Liver (tissue), 9 donors: ENCODE results near the gene TUBB4B. TPM values are rescaled to one million over a fixed set of nuclear protein-coding genes. Genes with fewer than 3 reads are reported as not detected.
A peak's percentile ranks its signal among the peaks of the same experiment; 100 is the strongest.

Experiments used
- DNase-seq: peaks from one replicate; pipeline ENCODE4 v3.0.0-alpha.2; 2017; ENCODE audit warnings: low spot score
- H3K27ac ChIP-seq, 2 donors: one replicate each; pipeline ENCODE4 v1.7.0; 2013; ENCODE audit warnings: inconsistent platforms in 2 of 2, low read length in 2 of 2, control low read depth in 1 of 2, low read depth in 1 of 2, mild to moderate bottlenecking in 1 of 2
- H3K27me3 ChIP-seq, 4 donors: one replicate each; pipeline versions ENCODE4 v1.6.1 to v1.7.0; 2013; ENCODE audit warnings: low read length in 3 of 4, inconsistent platforms in 1 of 4, mild to moderate bottlenecking in 1 of 4, moderate library complexity in 1 of 4; ENCODE audit not compliant: control insufficient read depth in 4 of 4, insufficient read depth in 4 of 4
- H3K36me3 ChIP-seq, 4 donors: one replicate each; pipeline versions ENCODE4 v1.6.1 to v1.7.0; 2013; ENCODE audit warnings: low read length in 3 of 4, mild to moderate bottlenecking in 3 of 4, low read depth in 1 of 4, moderate library complexity in 1 of 4; ENCODE audit not compliant: control insufficient read depth in 4 of 4, insufficient read depth in 3 of 4
- H3K4me1 ChIP-seq, 4 donors: one replicate each; pipeline versions ENCODE4 v1.6.1 to v1.7.0; 2013; ENCODE audit warnings: low read length in 3 of 4, mild to moderate bottlenecking in 3 of 4, moderate library complexity in 1 of 4; ENCODE audit not compliant: control insufficient read depth in 4 of 4, insufficient read depth in 4 of 4
- H3K4me3 ChIP-seq, 3 donors: one replicate each; pipeline versions ENCODE4 v1.6.1 to v1.7.0; 2013; ENCODE audit warnings: low read length in 3 of 3, control low read depth in 1 of 3, low read depth in 1 of 3, mild to moderate bottlenecking in 1 of 3
- H3K9ac ChIP-seq, 2 donors: one replicate each; pipeline ENCODE4 v1.7.0; 2013; ENCODE audit warnings: low read length in 2 of 2, mild to moderate bottlenecking in 2 of 2, moderate library complexity in 2 of 2, control low read depth in 1 of 2, low read depth in 1 of 2
- H3K9me3 ChIP-seq, 4 donors: one replicate each; pipeline versions ENCODE4 v1.6.1 to v1.7.0; 2013; ENCODE audit warnings: low read length in 3 of 4; ENCODE audit not compliant: control insufficient read depth in 4 of 4
- EGR1 ChIP-seq, 2 donors: IDR thresholded peaks; 2 replicates each; pipeline ENCODE4 v1.6.1; 2016 to 2018; ENCODE audit warnings: antibody characterized with exemption in 2 of 2, low read depth in 2 of 2
- FOXA2 ChIP-seq: IDR thresholded peaks from 2 replicates; pipeline ENCODE4 v1.6.1; 2016; ENCODE audit warnings: antibody characterized with exemption
- HNF4G ChIP-seq: IDR thresholded peaks from 2 replicates; pipeline ENCODE4 v1.6.1; 2016; ENCODE audit warnings: antibody characterized with exemption
- JUND ChIP-seq, 2 donors: IDR thresholded peaks; 2 replicates each; pipeline ENCODE4 v1.6.1; 2016; ENCODE audit warnings: antibody characterized with exemption in 2 of 2
- NR2F2 ChIP-seq: IDR thresholded peaks from 2 replicates; pipeline ENCODE4 v1.6.1; 2016; ENCODE audit warnings: antibody characterized with exemption
- RAD21 ChIP-seq, 2 donors: IDR thresholded peaks; 2 replicates each; pipeline ENCODE4 v1.6.1; 2016; ENCODE audit warnings: antibody characterized with exemption in 2 of 2, mild to moderate bottlenecking in 2 of 2
- RXRA ChIP-seq, 2 donors: IDR thresholded peaks; 2 replicates each; pipeline ENCODE4 v1.6.1; 2017 to 2018; ENCODE audit warnings: antibody characterized with exemption in 2 of 2, mild to moderate bottlenecking in 1 of 2
- SP1 ChIP-seq: IDR thresholded peaks from 2 replicates; pipeline ENCODE4 v1.6.1; 2018; ENCODE audit warnings: antibody characterized with exemption, mild to moderate bottlenecking
- TAF1 ChIP-seq: conservative IDR thresholded peaks from 2 replicates; pipeline ENCODE4 v1.6.1; 2016; ENCODE audit warnings: antibody characterized with exemption, mild to moderate bottlenecking
- WGBS: extraction: QIAGEN DNeasy Blood & Tissue Kit; methylation state at CpG from one replicate; pipeline ENCODE4 v1.1.7; 2013; 5-methylcytosine and 5-hydroxymethylcytosine counted together
- polyA plus RNA-seq, 2 donors: library from polyadenylated mRNA; stranded (reverse) in 1 of 2; unstranded in 1 of 2; fragments of 200-250 nt in 1 of 2; fragments of >200 nt in 1 of 2; fragmentation: Nextera tagmentation in 1 of 2; extraction: Ambion mirVana in 1 of 2; gene quantifications; one replicate each; pipeline versions ENCODE4 v1.2.1 to v1.2.3, GENCODE V29; 2013 to 2015
- total RNA-seq, 2 donors: library from RNA; depleted of rRNA; stranded (reverse); fragments of >200 nt; gene quantifications; one replicate each; pipeline ENCODE4 v1.2.3, GENCODE V29; 2014
- TF ChIP-seq, protein P1 (sequence below): IDR thresholded peaks from 2 replicates; pipeline ENCODE4 v1.6.1; 2016; ENCODE audit warnings: antibody characterized with exemption, mild to moderate bottlenecking
- TF ChIP-seq, protein P2 (sequence below): IDR thresholded peaks from 2 replicates; pipeline ENCODE4 v1.6.1; 2016; ENCODE audit warnings: antibody characterized with exemption
- TF ChIP-seq, protein P3 (sequence below): IDR thresholded peaks from 2 replicates; pipeline ENCODE4 v1.6.1; 2016; ENCODE audit warnings: antibody characterized with exemption
- TF ChIP-seq, protein P4 (sequence below): IDR thresholded peaks from 2 replicates; pipeline ENCODE4 v1.6.1; 2016; ENCODE audit warnings: antibody characterized with exemption
- TF ChIP-seq, protein P5 (sequence below): fragments of 150-350 bp; IDR thresholded peaks from 2 replicates; pipeline ENCODE4 v1.5.1; 2017; ENCODE audit warnings: improper control_type of control experiment, low read depth, low read length; ENCODE audit not compliant: missing input control
- donor health status: healthy.
- donor health status: healthy.
- donor health status: healthy.
- donor health status: healthy.
- donor health status: healthy.

The TUBB4B gene
- total and polyA plus RNA-seq, 4 donors, result 173 to 199 (median 185) TPM

DNA sequence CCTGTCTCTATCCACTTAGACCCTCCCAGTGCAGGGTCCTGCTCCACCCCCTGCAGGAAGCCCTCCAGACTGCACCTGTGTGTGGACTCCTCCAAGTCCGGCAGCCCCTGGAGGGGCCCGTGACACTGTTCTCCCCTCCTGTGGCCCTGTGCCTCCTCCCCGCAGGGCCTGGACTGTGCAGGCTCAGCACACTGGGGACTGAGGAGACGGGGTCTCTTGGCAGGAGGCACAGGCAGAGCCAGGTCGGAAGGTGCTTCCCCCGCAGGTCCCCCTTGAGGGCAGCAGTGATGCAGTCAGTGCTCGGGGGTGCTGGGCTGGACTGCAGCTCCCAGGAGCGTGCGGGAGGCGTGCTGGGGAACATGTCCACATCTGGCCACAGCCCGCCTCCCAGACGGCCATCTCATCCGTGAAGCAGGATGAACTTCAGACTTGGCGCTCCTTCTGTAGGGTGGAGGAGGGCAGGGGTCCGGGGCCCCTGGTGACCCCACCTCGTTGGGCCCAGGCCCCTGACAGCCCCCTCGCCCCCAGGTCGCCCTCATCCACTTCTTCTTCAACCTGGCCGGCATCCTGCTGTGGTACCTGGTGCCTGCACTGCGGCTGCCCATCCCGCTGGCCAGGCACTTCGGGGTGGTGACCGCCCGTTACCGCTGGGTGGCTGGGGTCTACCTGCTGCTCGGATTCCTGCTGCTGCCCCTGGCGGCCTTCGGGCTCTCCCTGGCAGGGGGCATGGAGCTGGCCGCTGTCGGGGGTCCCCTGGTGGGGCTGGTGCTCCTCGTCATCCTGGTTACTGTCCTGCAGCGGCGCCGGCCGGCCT, 5.5 kb upstream of the TUBB4B start:
- H3K36me3 ChIP-seq, result no peaks in the 10 kb centered on the region
- no peaks in the 10 kb centered on the region for H3K9me3 ChIP-seq
- peaks cover 5 to 26% (median 8%) of the 10 kb centered on the region in 4 donors for H3K4me1 ChIP-seq
- no peak overlapping the region for H3K9ac ChIP-seq
- no peaks in the 10 kb centered on the region for H3K27me3 ChIP-seq
- no peak overlapping the region for H3K4me3 ChIP-seq
- TF ChIP-seq EGR1 (IDR thresholded peaks at IDR 0.05; ENCODE audit: low read depth in 2 of 2), result no peak
- TF ChIP-seq TAF1, result no peak
- 63% methylated on average over 35 of the region's 35 CpGs for WGBS
- DNase-seq, result no peak
- H3K27ac ChIP-seq, result no peak overlapping the region

DNA sequence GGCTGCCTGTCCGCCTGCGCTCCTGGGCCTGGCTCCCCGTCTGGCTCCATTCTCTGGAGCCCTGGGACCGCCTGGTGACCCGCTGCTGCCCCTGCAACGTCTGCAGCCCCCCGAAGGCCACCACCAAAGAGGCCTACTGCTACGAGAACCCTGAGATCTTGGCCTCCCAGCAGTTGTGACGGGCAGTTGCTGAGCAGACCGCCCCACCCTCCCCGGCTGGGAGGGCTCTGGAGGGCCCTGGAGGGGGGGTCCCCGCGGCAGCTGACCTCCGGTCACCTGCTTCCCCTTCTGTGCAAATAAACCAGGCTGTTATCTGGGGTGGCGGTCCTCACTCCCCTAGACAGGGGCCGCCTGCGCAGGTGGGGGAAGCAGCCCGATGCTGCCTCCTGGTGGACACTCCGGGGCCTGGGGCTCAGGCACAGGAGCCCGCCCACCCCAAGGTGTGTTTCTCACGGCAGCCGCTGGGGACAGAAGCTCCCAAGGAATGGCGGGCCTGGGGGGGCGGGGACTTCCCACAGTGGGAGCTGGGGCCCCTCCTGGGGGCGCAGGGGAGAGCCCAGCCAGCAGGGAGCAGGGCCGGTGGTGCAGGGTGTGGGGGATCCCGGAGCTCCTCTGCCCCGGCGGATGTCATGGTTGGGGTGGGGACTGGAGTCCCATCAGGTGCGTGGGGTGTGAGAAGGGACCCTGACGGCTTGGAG, 4.7 kb upstream of the TUBB4B start:
- WGBS, result 13% methylated on average over 31 of the region's 31 CpGs
- H3K4me1 ChIP-seq, result peaks cover 5 to 26% (median 8%) of the 10 kb centered on the region in 4 donors

DNA sequence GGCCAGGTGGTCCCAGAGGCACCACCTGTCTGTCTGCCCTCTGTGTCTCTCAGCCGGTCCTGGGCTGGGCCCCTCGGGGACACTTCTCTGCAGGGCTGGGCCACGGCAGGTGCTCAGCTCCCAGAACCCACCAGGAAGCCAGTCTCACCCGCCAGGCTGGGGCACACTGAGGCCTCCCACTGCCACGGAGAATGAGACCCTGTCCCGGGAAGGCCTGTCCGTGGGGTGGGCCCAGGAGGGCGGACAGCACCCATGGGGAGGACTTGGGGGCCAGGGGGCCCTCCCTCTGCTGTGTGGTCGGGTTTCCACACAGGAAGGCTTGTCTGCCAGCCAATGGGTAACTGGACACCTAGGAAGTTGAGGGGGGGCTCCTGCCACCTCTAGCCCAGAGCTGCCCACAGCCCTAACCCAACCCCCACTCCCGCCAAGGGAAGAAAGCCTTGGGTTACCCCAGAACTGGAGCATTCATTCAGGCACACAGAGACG, 4.1 kb upstream of the TUBB4B start:
- WGBS, result 51% methylated on average over 11 of the region's 11 CpGs
- Histone ChIP-seq H3K4me1 (peaks cover 5 to 28% (median 10%) of the 10 kb centered on the region in 4 donors), H3K9ac (no peak overlapping the region)
- TF ChIP-seq EGR1 (IDR thresholded peaks at IDR 0.05; ENCODE audit: low read depth in 2 of 2) (no peak), TAF1 (no peak), JUND (IDR thresholded peaks at IDR 0.05) (no peak), HNF4G (no peak), NR2F2 (no peak), SP1 (no peak), RXRA (IDR thresholded peaks at IDR 0.05) (no peak), FOXA2 (no peak), RAD21 (IDR thresholded peaks at IDR 0.05) (no peak)
- TF ChIP-seq, protein P1, sequence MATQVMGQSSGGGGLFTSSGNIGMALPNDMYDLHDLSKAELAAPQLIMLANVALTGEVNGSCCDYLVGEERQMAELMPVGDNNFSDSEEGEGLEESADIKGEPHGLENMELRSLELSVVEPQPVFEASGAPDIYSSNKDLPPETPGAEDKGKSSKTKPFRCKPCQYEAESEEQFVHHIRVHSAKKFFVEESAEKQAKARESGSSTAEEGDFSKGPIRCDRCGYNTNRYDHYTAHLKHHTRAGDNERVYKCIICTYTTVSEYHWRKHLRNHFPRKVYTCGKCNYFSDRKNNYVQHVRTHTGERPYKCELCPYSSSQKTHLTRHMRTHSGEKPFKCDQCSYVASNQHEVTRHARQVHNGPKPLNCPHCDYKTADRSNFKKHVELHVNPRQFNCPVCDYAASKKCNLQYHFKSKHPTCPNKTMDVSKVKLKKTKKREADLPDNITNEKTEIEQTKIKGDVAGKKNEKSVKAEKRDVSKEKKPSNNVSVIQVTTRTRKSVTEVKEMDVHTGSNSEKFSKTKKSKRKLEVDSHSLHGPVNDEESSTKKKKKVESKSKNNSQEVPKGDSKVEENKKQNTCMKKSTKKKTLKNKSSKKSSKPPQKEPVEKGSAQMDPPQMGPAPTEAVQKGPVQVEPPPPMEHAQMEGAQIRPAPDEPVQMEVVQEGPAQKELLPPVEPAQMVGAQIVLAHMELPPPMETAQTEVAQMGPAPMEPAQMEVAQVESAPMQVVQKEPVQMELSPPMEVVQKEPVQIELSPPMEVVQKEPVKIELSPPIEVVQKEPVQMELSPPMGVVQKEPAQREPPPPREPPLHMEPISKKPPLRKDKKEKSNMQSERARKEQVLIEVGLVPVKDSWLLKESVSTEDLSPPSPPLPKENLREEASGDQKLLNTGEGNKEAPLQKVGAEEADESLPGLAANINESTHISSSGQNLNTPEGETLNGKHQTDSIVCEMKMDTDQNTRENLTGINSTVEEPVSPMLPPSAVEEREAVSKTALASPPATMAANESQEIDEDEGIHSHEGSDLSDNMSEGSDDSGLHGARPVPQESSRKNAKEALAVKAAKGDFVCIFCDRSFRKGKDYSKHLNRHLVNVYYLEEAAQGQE, result no peak
- TF ChIP-seq, protein P2, sequence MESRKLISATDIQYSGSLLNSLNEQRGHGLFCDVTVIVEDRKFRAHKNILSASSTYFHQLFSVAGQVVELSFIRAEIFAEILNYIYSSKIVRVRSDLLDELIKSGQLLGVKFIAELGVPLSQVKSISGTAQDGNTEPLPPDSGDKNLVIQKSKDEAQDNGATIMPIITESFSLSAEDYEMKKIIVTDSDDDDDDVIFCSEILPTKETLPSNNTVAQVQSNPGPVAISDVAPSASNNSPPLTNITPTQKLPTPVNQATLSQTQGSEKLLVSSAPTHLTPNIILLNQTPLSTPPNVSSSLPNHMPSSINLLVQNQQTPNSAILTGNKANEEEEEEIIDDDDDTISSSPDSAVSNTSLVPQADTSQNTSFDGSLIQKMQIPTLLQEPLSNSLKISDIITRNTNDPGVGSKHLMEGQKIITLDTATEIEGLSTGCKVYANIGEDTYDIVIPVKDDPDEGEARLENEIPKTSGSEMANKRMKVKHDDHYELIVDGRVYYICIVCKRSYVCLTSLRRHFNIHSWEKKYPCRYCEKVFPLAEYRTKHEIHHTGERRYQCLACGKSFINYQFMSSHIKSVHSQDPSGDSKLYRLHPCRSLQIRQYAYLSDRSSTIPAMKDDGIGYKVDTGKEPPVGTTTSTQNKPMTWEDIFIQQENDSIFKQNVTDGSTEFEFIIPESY, result no peak
- TF ChIP-seq, protein P3, sequence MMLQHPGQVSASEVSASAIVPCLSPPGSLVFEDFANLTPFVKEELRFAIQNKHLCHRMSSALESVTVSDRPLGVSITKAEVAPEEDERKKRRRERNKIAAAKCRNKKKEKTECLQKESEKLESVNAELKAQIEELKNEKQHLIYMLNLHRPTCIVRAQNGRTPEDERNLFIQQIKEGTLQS, result no peak
- TF ChIP-seq, protein P4, sequence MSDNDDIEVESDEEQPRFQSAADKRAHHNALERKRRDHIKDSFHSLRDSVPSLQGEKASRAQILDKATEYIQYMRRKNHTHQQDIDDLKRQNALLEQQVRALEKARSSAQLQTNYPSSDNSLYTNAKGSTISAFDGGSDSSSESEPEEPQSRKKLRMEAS, result no peak

More for the DNA sequence above, 4.7 kb upstream of the TUBB4B start:
- Histone ChIP-seq H3K9me3 (no peaks in the 10 kb centered on the region), H3K9ac (no peak overlapping the region), H3K36me3 (no peaks in the 10 kb centered on the region), H3K4me3 (no peak overlapping the region), H3K27ac (no peak overlapping the region), H3K27me3 (no peaks in the 10 kb centered on the region)
- TF ChIP-seq, protein P5, sequence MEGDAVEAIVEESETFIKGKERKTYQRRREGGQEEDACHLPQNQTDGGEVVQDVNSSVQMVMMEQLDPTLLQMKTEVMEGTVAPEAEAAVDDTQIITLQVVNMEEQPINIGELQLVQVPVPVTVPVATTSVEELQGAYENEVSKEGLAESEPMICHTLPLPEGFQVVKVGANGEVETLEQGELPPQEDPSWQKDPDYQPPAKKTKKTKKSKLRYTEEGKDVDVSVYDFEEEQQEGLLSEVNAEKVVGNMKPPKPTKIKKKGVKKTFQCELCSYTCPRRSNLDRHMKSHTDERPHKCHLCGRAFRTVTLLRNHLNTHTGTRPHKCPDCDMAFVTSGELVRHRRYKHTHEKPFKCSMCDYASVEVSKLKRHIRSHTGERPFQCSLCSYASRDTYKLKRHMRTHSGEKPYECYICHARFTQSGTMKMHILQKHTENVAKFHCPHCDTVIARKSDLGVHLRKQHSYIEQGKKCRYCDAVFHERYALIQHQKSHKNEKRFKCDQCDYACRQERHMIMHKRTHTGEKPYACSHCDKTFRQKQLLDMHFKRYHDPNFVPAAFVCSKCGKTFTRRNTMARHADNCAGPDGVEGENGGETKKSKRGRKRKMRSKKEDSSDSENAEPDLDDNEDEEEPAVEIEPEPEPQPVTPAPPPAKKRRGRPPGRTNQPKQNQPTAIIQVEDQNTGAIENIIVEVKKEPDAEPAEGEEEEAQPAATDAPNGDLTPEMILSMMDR, result peak; percentile 100
- TF ChIP-seq SP1 (no peak), RAD21 (IDR thresholded peaks at IDR 0.05) (peak; percentile 89 to 93), TAF1 (no peak)
- peak; percentile 92 for DNase-seq

More for the DNA sequence above, 4.1 kb upstream of the TUBB4B start:
- Histone ChIP-seq H3K27ac (no peak overlapping the region), H3K4me3 (no peak overlapping the region), H3K27me3 (no peaks in the 10 kb centered on the region), H3K9me3 (no peaks in the 10 kb centered on the region), H3K36me3 (no peaks in the 10 kb centered on the region)
- DNase-seq, result no peak
